Measurements from ENCODE around the gene PRKCZ. TPM values are rescaled to one million over a fixed set of nuclear protein-coding genes. Genes with fewer than 3 reads are reported as not detected.

The PRKCZ gene
- total RNA-seq, 1 donor from 2014 or later, result 1.3 TPM

- peak overlapping the region; percentile 54 to 60 for H3K4me3 ChIP-seq
These were observed 940 bp upstream of the PRKCZ start for GRCh38 chr1:2049225-2049717.

GRCh38 chr1:2050461-2050792, 216 bp downstream of the PRKCZ start:
- H3K36me3 ChIP-seq, result no peaks in the 10 kb centered on the region
- DNase-seq (ENCODE audit: low spot score in 2 of 2), result no peak
- intact Hi-C loops (cut with DNase I), result no loop called here
- H3K4me3 ChIP-seq, result peak overlapping the region; percentile 54 to 60
- H3K27me3 ChIP-seq, result peaks cover 13% of the 10 kb centered on the region
- no peak for TF ChIP-seq CTCF (IDR thresholded peaks at IDR 0.05)
- no peaks in the 10 kb centered on the region for H3K4me1 ChIP-seq
- no peak overlapping the region for H3K27ac ChIP-seq
- H3K9me3 ChIP-seq, result no peaks in the 10 kb centered on the region

More at GRCh38 chr1:2049225-2049717, 940 bp upstream of the PRKCZ start:
- no peak for TF ChIP-seq CTCF (IDR thresholded peaks at IDR 0.05)
- H3K27me3 ChIP-seq, result peaks cover 13% of the 10 kb centered on the region
- intact Hi-C loops (cut with DNase I), result loop anchor here (10.0 kb wide), 1 partner anchor 104 kb away; no protein-coding TSS in a partner anchor
- DNase-seq (ENCODE audit: low spot score in 2 of 2), result no peak
- H3K9me3 ChIP-seq, result no peaks in the 10 kb centered on the region
- H3K4me1 ChIP-seq, result no peaks in the 10 kb centered on the region
- H3K36me3 ChIP-seq, result no peaks in the 10 kb centered on the region
- H3K27ac ChIP-seq, result no peak overlapping the region

- Histone ChIP-seq H3K9me3 (no peaks in the 10 kb centered on the region), H3K4me1 (no peaks in the 10 kb centered on the region), H3K36me3 (no peaks in the 10 kb centered on the region), H3K27ac (no peak overlapping the region), H3K4me3 (peak overlapping the region; percentile 54 to 60), H3K27me3 (peaks cover 13% of the 10 kb centered on the region)
- DNase-seq (ENCODE audit: low spot score in 2 of 2), result no peak
- TF ChIP-seq CTCF (IDR thresholded peaks at IDR 0.05), result no peak
- intact Hi-C loops (cut with DNase I), result no loop called here
These were observed 827 bp downstream of the PRKCZ start for GRCh38 chr1:2050793-2051682.

GRCh38 chr1:2052054-2052679, 2.0 kb downstream of the PRKCZ start:
- Histone ChIP-seq H3K4me3 (no peak overlapping the region), H3K36me3 (no peaks in the 10 kb centered on the region)
- DNase-seq (ENCODE audit: low spot score in 2 of 2), result no peak

GRCh38 chr1:2052756-2053155, 2.5 kb downstream of the PRKCZ start:
- DNase-seq (ENCODE audit: low spot score in 2 of 2), result no peak
- H3K9me3 ChIP-seq, result no peaks in the 10 kb centered on the region
- peaks cover 10% of the 10 kb centered on the region for H3K27me3 ChIP-seq
- no peaks in the 10 kb centered on the region for H3K36me3 ChIP-seq
- H3K27ac ChIP-seq, result no peak overlapping the region
- no peak for TF ChIP-seq CTCF (IDR thresholded peaks at IDR 0.05)
- H3K4me1 ChIP-seq, result no peaks in the 10 kb centered on the region
- H3K4me3 ChIP-seq, result no peak overlapping the region
- intact Hi-C loops (cut with DNase I), result no loop called here

More at GRCh38 chr1:2052054-2052679, 2.0 kb downstream of the PRKCZ start:
- Histone ChIP-seq H3K9me3 (no peaks in the 10 kb centered on the region), H3K27ac (no peak overlapping the region), H3K4me1 (no peaks in the 10 kb centered on the region), H3K27me3 (peaks cover 12% of the 10 kb centered on the region)
- intact Hi-C loops (cut with DNase I), result no loop called here
- TF ChIP-seq CTCF (IDR thresholded peaks at IDR 0.05), result no peak

Measured in ascending aorta (tissue), 2 donors.